IPS-18c (cell line): ENCODE measurements around the gene EXOC4.

Experiments used
- H3K4me3 ChIP-seq: 2 replicates; pipeline ENCODE4 v1.7.0; 2013; ENCODE audit warnings: low read depth, mild to moderate bottlenecking, low read length, moderate library complexity; ENCODE audit not compliant: insufficient read depth
- H3K9me3 ChIP-seq: one replicate; pipeline ENCODE4 v1.6.1; 2013; ENCODE audit warnings: mild to moderate bottlenecking, low read length, moderate library complexity; ENCODE audit not compliant: control insufficient read depth, insufficient read depth

EXOC4 gene

DNA sequence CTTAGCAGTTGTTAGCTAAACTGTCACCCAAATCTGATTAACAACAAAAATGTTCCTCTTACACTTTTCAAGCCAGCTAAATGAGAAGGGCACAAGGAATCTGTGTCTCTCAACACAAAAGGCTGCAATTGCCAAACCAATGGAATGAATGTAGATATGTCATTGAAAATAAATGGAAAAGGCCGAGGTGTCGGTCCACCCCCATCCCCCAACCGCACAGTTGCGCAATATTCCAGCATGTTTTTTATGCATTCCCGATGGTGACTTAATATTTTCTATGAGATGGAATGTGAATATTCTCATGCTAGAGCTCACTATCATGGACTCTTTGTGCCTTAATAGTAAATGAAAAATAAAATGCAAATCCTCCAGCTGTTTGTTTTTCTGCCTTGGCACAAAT lies 692.6 kb downstream of the EXOC4 start:
- Histone ChIP-seq H3K9me3 (no peaks in the 10 kb centered on the region), H3K4me3 (no peak overlapping the region)

DNA sequence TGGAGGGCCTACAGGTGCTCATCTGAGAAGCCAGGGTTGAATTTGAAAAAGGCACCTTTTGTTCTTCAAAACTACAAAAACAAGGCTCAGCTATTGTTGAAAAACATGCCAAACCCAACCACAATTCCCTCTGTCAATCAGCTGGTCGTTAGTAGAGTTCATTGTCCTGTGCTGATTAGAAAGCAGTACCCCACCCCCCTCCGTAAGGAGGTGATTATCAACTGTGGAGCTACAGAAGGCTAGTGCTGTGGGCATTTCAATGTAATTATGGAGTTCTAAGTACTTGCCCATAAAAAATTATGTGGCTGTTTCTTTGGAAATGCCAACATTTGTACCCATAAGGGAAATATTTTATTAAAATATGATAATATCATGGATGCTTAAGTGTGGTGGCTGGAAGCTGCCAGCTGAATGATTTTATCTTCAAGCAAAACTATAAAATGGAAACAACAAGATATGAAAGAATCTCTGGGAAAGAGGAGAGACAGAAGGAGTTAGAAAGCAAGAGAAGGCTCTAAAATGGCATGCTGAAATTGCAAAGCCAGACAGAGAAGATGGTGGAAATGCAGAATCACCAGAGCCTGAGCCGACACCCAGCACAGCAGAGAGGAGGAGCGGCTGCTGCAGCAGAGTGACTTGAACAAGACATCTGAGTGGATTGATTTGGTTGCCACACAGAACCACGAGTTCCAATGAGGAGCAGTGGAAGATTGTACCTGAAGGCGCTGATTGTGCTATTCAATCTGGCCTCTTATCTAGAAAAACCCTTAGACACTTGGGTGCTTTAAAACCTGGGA lies 694.8 kb downstream of the EXOC4 start:
- H3K4me3 ChIP-seq = no peak overlapping the region
- no peaks in the 10 kb centered on the region for H3K9me3 ChIP-seq

DNA sequence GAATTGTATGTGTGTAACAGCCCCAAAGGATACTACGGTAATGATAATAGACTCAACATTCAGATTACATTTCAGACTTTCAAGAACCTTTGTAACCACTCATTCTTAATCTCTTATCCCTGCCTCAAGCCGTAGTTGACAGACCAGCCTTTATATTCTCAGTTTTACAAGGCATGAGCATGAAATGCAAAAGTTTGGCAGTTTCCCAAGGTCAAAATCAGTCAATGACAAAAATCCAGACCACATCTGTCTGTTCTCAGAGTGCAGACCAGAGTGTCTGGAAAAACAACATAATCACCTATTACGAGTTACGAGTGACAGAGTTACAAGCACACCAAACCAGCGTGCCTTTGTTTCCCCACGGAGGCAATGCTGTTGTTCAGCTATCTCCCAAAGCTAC lies 695.7 kb downstream of the EXOC4 start:
- no peaks in the 10 kb centered on the region for H3K9me3 ChIP-seq
- no peak overlapping the region for H3K4me3 ChIP-seq

DNA sequence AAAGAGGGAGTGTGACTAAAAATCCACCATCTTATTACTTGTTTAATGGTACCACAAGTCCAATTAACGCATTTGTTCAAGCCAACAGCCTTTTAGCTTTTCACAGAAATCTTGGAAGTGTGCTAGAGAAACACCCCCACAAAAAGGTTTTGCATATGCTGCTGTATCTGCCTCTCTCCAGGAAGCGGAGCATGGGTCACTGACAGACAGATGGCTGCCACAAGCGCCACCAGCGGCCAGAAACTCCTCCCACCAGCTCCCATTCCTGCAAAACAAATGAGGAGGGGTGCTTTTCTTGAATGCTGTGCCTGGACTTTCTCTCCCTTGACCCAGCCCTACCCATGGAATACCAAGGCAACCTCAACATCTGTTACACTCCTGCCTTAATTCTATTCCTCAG lies 698.0 kb downstream of the EXOC4 start:
- no peaks in the 10 kb centered on the region for H3K9me3 ChIP-seq

DNA sequence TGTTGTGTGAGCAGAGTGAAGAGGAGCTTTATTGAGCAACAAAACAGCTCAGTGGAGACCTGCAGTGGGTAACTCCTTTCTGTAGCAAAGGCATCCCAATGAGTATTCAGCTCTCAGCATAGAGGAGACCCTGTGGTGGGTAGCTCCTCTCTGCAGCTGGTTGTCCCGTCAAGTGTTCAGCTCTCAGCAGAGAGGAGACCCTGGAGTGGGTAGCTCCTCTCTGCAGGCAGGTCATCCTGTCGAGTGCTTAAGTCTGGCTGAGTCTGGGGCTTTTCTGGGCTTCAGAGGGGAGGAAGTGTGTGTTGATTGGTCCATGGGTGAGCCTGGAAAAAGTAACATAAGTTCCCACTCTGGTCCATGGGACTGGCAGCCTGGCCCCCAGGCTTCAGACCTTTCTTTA lies 702.3 kb downstream of the EXOC4 start:
- no peak overlapping the region for H3K4me3 ChIP-seq
- H3K9me3 ChIP-seq = no peaks in the 10 kb centered on the region

More for the DNA sequence above, 698.0 kb downstream of the EXOC4 start:
- H3K4me3 ChIP-seq = no peak overlapping the region

DNA sequence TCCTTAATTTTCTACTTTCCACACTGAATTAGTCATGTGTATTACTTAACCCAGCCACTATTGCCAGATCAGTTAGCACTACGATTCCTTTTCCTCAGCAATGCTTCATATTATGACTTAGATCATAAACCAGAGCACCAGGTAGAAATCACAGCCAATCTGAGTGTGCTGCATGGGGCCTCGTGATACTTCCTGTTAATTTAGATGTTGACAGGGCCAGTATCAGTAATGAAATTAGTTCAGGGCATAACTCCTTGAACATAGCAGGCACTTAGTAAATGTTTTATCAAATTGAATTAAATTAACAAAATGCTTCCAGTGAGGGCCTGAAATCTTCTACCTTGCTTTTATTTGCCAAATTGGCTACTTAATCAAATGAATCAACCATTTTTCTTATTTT lies 705.0 kb downstream of the EXOC4 start:
- no peaks in the 10 kb centered on the region for H3K9me3 ChIP-seq
- H3K4me3 ChIP-seq = no peak overlapping the region

DNA sequence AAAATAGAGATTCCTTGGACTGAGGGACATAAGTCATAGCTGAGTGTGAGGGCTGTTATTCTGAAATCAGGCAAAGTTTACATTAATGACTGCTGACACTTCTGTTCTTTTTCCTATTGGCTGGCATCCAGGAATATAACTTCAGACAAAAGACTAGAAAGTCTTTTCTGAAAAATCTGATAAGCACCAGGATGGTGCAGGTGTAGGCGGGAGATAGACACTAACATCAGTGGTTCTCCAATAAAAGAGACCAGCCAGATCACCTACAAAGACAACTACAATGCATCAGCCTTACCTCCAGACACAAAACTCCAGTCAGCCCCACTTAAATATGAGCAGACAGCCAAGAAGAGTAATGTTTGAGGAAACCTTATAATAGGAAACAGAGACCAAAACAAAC lies 705.9 kb downstream of the EXOC4 start:
- H3K9me3 ChIP-seq = no peaks in the 10 kb centered on the region
- no peak overlapping the region for H3K4me3 ChIP-seq

DNA sequence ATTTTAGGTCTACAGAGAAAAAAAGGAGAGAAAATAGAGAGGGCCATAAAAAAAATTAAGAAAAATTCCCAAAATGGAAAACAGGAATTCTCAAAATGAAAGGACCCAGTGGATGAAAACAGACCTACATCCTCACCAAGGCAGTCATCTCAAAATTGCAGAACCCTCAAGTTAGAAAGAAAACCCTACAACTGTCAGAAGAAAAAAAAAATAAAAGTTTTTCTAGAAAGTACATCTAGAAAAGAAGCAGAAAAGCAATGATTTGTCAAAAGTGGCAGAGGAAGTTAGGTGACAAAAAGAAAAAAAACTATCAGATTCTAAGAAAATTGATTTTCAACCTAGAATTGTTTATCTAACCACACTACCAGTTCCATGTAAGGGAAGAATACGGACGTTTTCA lies 706.6 kb downstream of the EXOC4 start:
- Histone ChIP-seq H3K4me3 (no peak overlapping the region), H3K9me3 (no peaks in the 10 kb centered on the region)

DNA sequence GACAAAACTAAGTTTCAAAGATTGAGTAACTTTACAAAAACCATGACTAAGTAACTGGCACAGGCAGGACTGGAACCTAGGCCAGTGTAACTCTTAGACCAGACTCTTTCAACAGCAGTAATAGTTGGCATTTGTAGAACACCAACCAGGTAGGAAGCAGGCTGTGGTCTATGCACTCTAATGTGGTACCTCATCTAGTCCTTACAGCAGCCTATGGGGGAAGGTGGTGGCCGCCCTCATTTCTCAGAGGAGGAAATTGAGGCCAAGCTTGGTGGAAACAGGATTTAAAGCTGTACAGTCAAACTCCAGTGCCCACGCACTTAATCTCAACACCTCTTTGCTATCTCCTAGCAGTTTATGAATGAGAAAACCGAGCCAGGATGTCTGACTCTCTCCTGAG lies 708.8 kb downstream of the EXOC4 start:
- Histone ChIP-seq H3K4me3 (no peak overlapping the region), H3K9me3 (no peaks in the 10 kb centered on the region)

DNA sequence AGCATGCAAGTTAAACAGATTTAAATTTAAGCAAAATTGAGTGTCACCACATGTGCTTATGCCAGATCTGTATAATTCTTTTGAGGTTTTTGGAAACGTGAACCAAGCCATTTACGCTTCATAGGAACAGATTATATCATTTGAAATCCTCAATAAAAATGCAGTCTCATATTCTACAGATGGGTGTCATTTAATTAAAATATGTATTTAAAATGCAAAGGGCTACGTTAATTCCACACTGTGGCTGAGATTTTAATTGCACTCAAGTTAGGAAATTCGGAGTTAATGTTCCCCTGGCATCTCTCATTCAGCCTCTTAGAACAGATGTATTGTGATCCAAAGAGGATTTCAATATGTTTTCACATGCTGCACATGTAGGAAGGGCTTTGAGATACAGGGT lies 709.8 kb downstream of the EXOC4 start:
- Histone ChIP-seq H3K9me3 (no peaks in the 10 kb centered on the region), H3K4me3 (no peak overlapping the region)

DNA sequence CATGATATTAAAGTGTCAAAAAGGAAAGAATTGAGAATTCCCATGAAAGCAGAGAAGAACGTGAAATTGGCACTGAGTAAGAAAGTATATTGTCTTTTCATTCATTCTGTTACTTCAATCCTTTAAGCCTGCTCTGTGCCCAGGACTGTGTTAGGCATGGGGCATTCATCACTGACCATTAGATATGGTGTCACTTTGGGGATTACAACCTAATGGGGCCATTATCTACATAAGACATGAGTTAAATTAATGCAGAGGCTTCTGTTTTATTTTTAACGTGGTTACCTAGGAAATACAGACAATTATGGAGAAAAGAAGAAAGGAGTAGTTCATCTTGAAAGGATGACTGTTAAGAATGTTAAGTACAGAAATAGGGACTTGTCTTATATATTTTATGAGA lies 710.8 kb downstream of the EXOC4 start:
- Histone ChIP-seq H3K4me3 (no peak overlapping the region), H3K9me3 (no peaks in the 10 kb centered on the region)

DNA sequence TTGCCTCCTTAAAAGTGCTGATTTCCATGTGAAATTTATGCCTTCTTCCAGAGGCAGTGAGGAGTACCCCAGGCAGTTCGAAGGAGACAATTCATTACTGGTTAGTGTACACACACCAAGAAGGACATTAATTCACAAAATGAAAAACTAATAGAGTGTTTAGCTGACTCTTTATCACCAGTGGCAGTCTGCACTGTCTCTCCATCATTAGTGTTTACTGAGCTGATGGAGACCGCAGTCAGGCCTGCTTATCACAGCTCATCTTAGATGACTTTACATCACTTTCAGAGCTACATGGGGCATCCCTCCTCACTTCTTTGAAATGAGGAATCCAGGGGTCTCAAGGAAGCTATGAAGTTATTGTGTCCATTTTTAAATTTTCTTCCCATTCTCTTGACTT lies 718.7 kb downstream of the EXOC4 start:
- Histone ChIP-seq H3K4me3 (no peak overlapping the region), H3K9me3 (no peaks in the 10 kb centered on the region)

DNA sequence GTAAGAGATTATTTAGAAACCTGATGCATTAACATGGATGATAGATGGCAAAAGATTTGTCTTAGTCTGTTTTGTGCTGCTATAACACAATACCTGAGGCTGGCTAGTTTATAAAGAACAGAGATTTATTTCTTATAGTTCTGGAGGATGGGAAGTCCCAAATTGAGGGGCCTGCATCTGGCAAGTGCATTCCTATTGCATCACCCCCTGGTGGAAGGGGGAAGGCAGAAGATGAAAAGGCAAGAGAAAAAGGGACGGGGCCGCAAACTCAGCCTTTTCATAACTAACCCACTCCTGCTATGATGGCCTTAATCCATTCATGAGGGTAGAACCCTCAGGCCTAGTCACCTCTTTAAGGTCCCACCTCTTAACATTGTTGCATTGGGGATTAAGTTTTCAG lies 720.8 kb downstream of the EXOC4 start:
- Histone ChIP-seq H3K4me3 (no peak overlapping the region), H3K9me3 (no peaks in the 10 kb centered on the region)

DNA sequence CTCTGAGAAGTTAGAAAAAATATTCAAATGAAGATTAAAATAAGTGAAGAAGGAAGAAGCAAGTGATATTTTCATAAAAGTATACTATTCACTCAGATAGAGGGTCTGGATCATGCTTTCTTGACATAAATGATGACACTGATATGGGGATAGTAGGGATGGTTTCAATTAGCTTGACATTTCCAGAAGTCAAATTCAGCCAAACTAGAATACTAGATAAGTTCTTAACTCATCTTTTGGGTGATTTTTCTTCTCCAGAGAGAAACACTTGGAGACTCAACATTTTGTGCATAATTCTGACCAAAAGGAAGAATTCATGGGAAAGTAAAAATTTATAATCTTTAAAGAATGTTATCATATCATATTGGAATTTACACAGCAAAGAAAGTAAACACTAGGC lies 722.3 kb downstream of the EXOC4 start:
- Histone ChIP-seq H3K4me3 (no peak overlapping the region), H3K9me3 (no peaks in the 10 kb centered on the region)

DNA sequence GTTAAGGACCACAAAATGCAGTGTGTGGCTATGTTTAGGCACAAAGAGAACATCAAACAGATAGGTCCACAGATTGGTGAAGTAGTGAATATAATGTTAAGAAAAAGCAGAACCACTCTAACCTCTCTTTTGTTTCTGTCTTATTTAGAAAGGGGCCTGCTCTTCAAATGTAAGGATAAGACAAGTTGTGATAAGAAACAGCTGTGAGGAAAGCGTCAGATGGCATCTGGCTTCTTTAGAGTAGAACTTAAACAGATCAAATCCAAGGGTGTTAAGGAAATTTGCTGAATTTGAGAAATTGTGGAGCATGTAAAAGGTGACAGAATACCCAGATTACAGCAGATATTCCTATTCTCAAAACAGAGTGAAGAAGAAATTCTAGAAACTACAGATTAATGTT lies 723.3 kb downstream of the EXOC4 start:
- Histone ChIP-seq H3K9me3 (no peaks in the 10 kb centered on the region), H3K4me3 (no peak overlapping the region)

DNA sequence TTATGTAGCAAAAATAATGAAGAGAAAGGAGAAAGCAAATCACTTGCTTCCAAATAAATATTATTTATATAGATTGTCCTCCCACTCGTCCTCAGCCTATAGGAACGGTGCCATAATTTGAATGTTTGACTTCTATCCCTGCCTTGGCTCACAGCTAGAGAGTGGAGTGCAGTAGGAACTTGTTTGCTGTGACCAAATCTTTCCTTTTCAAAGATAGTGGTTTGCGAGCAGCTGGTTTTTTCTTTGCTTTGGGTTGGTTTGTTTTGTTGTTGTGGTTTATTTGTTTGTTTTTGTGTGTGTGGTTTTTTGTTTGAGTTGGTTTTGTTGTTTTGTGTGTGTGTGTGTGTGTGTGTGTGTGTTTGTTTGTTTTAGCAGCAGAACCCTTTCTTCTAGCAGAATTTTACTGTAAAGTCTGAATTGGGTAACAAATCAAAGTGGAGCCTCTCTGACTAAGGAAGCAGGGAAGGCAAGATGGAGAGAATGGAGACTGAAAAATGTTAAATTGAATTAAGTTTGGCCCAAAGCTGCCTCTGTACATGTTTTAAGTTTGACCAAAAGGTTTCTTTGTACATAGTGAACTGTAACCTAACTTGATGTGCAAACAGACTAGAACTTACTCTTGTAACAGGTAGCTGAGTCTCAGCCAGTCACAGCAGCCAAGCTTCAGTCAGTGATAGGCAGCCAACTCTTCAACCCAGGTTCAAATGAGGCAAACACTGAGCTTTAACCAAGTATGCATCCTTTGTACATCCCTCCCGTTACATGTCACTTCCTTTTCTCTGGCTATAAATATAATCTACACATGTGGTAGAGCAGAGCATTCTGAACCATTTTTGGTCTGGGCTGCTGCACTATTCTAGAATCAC lies 724.8 kb downstream of the EXOC4 start:
- H3K9me3 ChIP-seq = no peaks in the 10 kb centered on the region
- H3K4me3 ChIP-seq = no peak overlapping the region

DNA sequence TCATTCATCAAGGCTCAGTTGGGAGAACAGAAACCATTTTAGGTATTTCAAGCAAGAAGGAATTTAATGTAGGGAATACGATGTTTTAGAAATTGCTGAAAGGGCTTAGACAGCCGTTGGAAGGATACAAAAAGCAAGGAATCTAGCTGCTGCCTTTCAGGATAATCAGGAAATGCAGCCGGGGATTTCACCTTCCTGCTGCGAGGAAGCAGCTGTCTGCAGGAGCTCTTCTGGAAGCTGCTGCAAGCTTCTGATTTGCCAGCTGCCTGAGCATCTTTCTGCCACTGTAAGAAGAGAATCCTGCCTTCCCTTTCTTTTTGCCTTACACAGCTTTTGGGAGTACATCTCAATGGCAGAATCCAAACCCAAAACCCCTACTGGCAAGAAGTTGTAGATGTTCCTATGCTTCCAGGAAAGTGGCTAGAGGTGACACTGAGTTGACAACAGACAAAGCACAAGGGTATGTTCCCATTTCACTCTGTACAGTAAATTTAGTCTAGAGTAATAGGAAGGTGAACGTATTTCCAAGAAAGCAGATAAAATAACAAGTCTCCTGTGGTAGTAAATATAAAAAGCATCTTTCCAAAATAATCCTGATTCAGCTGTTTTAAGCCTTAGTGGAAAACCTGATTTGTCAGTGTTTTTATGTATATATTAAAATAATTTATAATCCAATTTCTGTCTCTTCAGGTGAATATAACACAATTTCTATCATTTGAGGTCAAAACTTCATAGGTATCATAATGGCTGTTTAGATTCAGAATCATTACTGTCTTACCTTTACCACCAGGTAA lies 725.8 kb downstream of the EXOC4 start:
- Histone ChIP-seq H3K4me3 (no peak overlapping the region), H3K9me3 (no peaks in the 10 kb centered on the region)

DNA sequence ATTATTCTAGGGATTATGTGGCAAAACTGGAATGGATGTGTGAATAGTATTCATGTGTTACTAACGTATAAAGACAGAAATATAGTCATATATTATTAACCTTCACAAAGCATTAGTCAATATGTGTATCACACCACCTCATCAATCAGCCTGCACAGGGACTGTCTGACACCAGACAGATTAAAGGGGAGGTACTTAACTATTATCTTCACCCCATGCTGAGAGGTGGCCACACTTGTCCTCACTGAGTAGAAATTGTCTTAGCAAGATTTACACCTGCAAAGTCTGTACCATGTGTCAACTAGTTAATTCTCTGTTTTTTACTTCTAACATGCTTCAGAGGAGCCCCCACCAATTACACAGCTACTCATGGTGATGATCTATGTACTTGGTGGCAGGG lies 727.9 kb downstream of the EXOC4 start:
- Histone ChIP-seq H3K4me3 (no peak overlapping the region), H3K9me3 (no peaks in the 10 kb centered on the region)
